ENCODE results near the gene GAREM2.

GRCh38 chr2:26237868-26238267 lies 65.0 kb downstream of the GAREM2 start:
- TF ChIP-seq CTCF (IDR thresholded peaks at IDR 0.05) (no peak), POLR2AphosphoS5 (IDR thresholded peaks at IDR 0.05) (no peak), POLR2A (IDR thresholded peaks at IDR 0.05) (no peak), EP300 (IDR thresholded peaks at IDR 0.05; ENCODE audit: low read depth) (no peak)
